CD8-positive, alpha-beta memory T cell (primary cell): Measurements from ENCODE around the gene ABHD2. TPM values are rescaled to one million over a fixed set of nuclear protein-coding genes. Genes with fewer than 3 reads are reported as not detected.

Source experiments
- CTCF ChIA-PET: fragments of 350-600 bp; sonication (Branson Sonifier 250); formaldehyde crosslinking; loops from one replicate; lab custom pipeline; 2021; ENCODE audit warnings: antibody characterized with exemption; lab: Charles Lee
- POLR2A ChIA-PET: fragments of 350-600 bp; sonication (Branson Sonifier 250); formaldehyde crosslinking; loops from one replicate; lab custom pipeline; 2021; ENCODE audit warnings: antibody characterized with exemption; lab: Charles Lee
- DNase-seq, 5 donors: peaks; one replicate each; pipeline versions ENCODE4 v3.0.0 to v3.0.0-alpha.2; 2020 to 2022; ENCODE audit warnings: mixed read lengths in 1 of 5
- H3K27ac ChIP-seq: one replicate; pipeline ENCODE4 v1.7.0; 2013; ENCODE audit warnings: low read depth, mild to moderate bottlenecking, low read length, moderate library complexity
- H3K27me3 ChIP-seq: 2 replicates; pipeline ENCODE4 v1.7.0; 2013; ENCODE audit warnings: low read length, mild to moderate bottlenecking; ENCODE audit not compliant: insufficient read depth, poor library complexity, severe bottlenecking
- H3K36me3 ChIP-seq: 2 replicates; pipeline ENCODE4 v1.7.0; 2013; ENCODE audit warnings: mild to moderate bottlenecking, low read length, moderate library complexity; ENCODE audit not compliant: insufficient read depth
- H3K4me1 ChIP-seq: 2 replicates; pipeline ENCODE4 v1.7.0; 2013; ENCODE audit warnings: mild to moderate bottlenecking, low read length, moderate library complexity; ENCODE audit not compliant: insufficient read depth
- H3K4me3 ChIP-seq: 2 replicates; pipeline ENCODE4 v1.7.0; 2013; ENCODE audit warnings: mild to moderate bottlenecking, low read length
- H3K9me3 ChIP-seq: 2 replicates; pipeline ENCODE4 v1.7.0; 2013; ENCODE audit warnings: mild to moderate bottlenecking, low read length
- H3K27ac Mint-ChIP-seq, 8 donors: one replicate each; pipeline ENCODE4 v1.8.0; 2020 to 2021; ENCODE audit warnings: mixed read lengths in 8 of 8, mild to moderate bottlenecking in 6 of 8, inconsistent platforms in 3 of 8, moderate library complexity in 3 of 8
- H3K27me3 Mint-ChIP-seq, 2 donors: one replicate each; pipeline ENCODE4 v1.8.0; 2020 to 2021; ENCODE audit warnings: mixed read lengths in 2 of 2, mild to moderate bottlenecking in 1 of 2, moderate library complexity in 1 of 2
- H3K36me3 Mint-ChIP-seq, 3 donors: one replicate each; pipeline ENCODE4 v1.8.0; 2020 to 2021; ENCODE audit warnings: mixed read lengths in 3 of 3, inconsistent platforms in 1 of 3, mild to moderate bottlenecking in 1 of 3
- H3K4me1 Mint-ChIP-seq, 3 donors: one replicate each; pipeline ENCODE4 v1.8.0; 2020 to 2021; ENCODE audit warnings: mixed read lengths in 3 of 3, inconsistent platforms in 1 of 3, mild to moderate bottlenecking in 1 of 3
- H3K4me3 Mint-ChIP-seq, 7 donors: one replicate each; pipeline ENCODE4 v1.8.0; 2020 to 2021; ENCODE audit warnings: mixed read lengths in 7 of 7, mild to moderate bottlenecking in 6 of 7, moderate library complexity in 4 of 7, inconsistent platforms in 2 of 7
- H3K9me3 Mint-ChIP-seq, 5 donors: one replicate each; pipeline ENCODE4 v1.8.0; 2020 to 2022; ENCODE audit warnings: mixed read lengths in 5 of 5, mild to moderate bottlenecking in 3 of 5, moderate library complexity in 2 of 5, inconsistent platforms in 1 of 5
- polyA plus RNA-seq: library from polyadenylated mRNA; unstranded; fragments of 300-500 nt; fragmentation: Illumina TruSeq; gene quantifications from one replicate; pipeline ENCODE4 v1.2.3, GENCODE V29; 2021
- total RNA-seq, 2 experiments: library from RNA; stranded (reverse); gene quantifications; one replicate each; pipeline ENCODE4 v1.2.3, GENCODE V29; 2021

Gene ABHD2
- total and polyA plus RNA-seq, 3 experiments from 2014 or later, result 22.9 to 79.8 (median 68.7) TPM

- Mint-ChIP-seq H3K4me1 (peaks cover 0 to 3% (median 0%) of the 10 kb centered on the region in 3 donors), H3K27me3 (no peaks in the 10 kb centered on the region), H3K27ac (peak overlapping the region in 1 of 8 donors; percentile 12), H3K9me3 (no peaks in the 10 kb centered on the region), H3K4me3 (no peak overlapping the region), H3K36me3 (peaks cover 10 to 77% (median 27%) of the 10 kb centered on the region in 3 donors)
- Histone ChIP-seq H3K9me3 (no peaks in the 10 kb centered on the region), H3K27me3 (no peaks in the 10 kb centered on the region), H3K4me1 (no peaks in the 10 kb centered on the region), H3K4me3 (no peak overlapping the region), H3K27ac (no peak overlapping the region), H3K36me3 (peaks cover 21% of the 10 kb centered on the region)
- no peak for DNase-seq
- POLR2A ChIA-PET, result no interaction called here
- CTCF ChIA-PET, result interaction anchor here (1.5 kb wide), 1 partner anchor 15 kb away, joined by 3 read pairs; no protein-coding TSS in a partner anchor
These were observed 68.8 kb downstream of the ABHD2 start for GRCh38 chr15:89157061-89157460.

- Mint-ChIP-seq H3K27ac (peak overlapping the region in 1 of 8 donors; percentile 3), H3K4me3 (no peak overlapping the region), H3K27me3 (no peaks in the 10 kb centered on the region), H3K9me3 (no peaks in the 10 kb centered on the region), H3K36me3 (peaks cover 12 to 78% (median 27%) of the 10 kb centered on the region in 3 donors), H3K4me1 (peaks cover 0 to 3% (median 0%) of the 10 kb centered on the region in 3 donors)
- H3K4me1 ChIP-seq, result no peaks in the 10 kb centered on the region
- H3K27me3 ChIP-seq, result no peaks in the 10 kb centered on the region
- POLR2A ChIA-PET, result no interaction called here
- H3K36me3 ChIP-seq, result peaks cover 12% of the 10 kb centered on the region
- CTCF ChIA-PET, result interaction anchor here (1.5 to 1.6 kb wide), 2 partner anchors 14 to 20 kb away, joined by 3 to 5 read pairs; no protein-coding TSS in a partner anchor
- no peak overlapping the region for H3K4me3 ChIP-seq
- H3K27ac ChIP-seq, result no peak overlapping the region
- DNase-seq, result no peak
- H3K9me3 ChIP-seq, result no peaks in the 10 kb centered on the region
These were observed 69.8 kb downstream of the ABHD2 start for GRCh38 chr15:89157918-89158564.

- no peaks in the 10 kb centered on the region for H3K27me3 ChIP-seq
- no peak overlapping the region for H3K4me3 ChIP-seq
- CTCF ChIA-PET, result no interaction called here
- Mint-ChIP-seq H3K9me3 (no peaks in the 10 kb centered on the region), H3K4me1 (peaks cover 3 to 6% (median 4%) of the 10 kb centered on the region in 3 donors), H3K4me3 (no peak overlapping the region), H3K36me3 (peaks cover 5 to 69% (median 12%) of the 10 kb centered on the region in 3 donors), H3K27me3 (no peaks in the 10 kb centered on the region), H3K27ac (peak overlapping the region in 1 of 8 donors; percentile 72)
- POLR2A ChIA-PET, result no interaction called here
- no peaks in the 10 kb centered on the region for H3K9me3 ChIP-seq
- H3K4me1 ChIP-seq, result no peaks in the 10 kb centered on the region
- no peak overlapping the region for H3K27ac ChIP-seq
- H3K36me3 ChIP-seq, result peaks cover 6% of the 10 kb centered on the region
- no peak for DNase-seq
These were observed 73.4 kb downstream of the ABHD2 start for GRCh38 chr15:89161666-89162065.

- Histone ChIP-seq H3K36me3 (no peaks in the 10 kb centered on the region), H3K4me1 (no peaks in the 10 kb centered on the region), H3K4me3 (no peak overlapping the region), H3K9me3 (no peaks in the 10 kb centered on the region), H3K27me3 (no peaks in the 10 kb centered on the region), H3K27ac (no peak overlapping the region)
- Mint-ChIP-seq H3K4me1 (peaks cover 7 to 13% (median 11%) of the 10 kb centered on the region in 3 donors), H3K36me3 (peaks cover 3 to 54% (median 5%) of the 10 kb centered on the region in 3 donors), H3K27ac (peak overlapping the region in 1 of 8 donors; percentile 69), H3K9me3 (no peaks in the 10 kb centered on the region), H3K4me3 (no peak overlapping the region), H3K27me3 (no peaks in the 10 kb centered on the region)
- CTCF ChIA-PET, result no interaction called here
- no peak for DNase-seq
- POLR2A ChIA-PET, result no interaction called here
These were observed 75.2 kb downstream of the ABHD2 start for GRCh38 chr15:89163271-89164055.

- DNase-seq, result no peak
- Histone ChIP-seq H3K27me3 (no peaks in the 10 kb centered on the region), H3K36me3 (no peaks in the 10 kb centered on the region), H3K9me3 (no peaks in the 10 kb centered on the region), H3K4me3 (no peak overlapping the region), H3K27ac (no peak overlapping the region), H3K4me1 (no peaks in the 10 kb centered on the region)
- peak overlapping the region in 2 of 8 donors; percentile 22 to 88 for H3K27ac Mint-ChIP-seq
- POLR2A ChIA-PET, result no interaction called here
- H3K9me3 Mint-ChIP-seq, result no peaks in the 10 kb centered on the region
- CTCF ChIA-PET, result interaction anchor here (1.0 to 1.4 kb wide), 3 partner anchors 9 to 13 kb away, joined by 3 read pairs; no protein-coding TSS in a partner anchor
- peaks cover 3 to 47% (median 5%) of the 10 kb centered on the region in 3 donors for H3K36me3 Mint-ChIP-seq
- no peak overlapping the region for H3K4me3 Mint-ChIP-seq
- peaks cover 9 to 13% (median 11%) of the 10 kb centered on the region in 3 donors for H3K4me1 Mint-ChIP-seq
- H3K27me3 Mint-ChIP-seq, result no peaks in the 10 kb centered on the region
These were observed 76.5 kb downstream of the ABHD2 start for GRCh38 chr15:89164712-89165211.

- peaks cover 9 to 13% (median 11%) of the 10 kb centered on the region in 3 donors for H3K4me1 Mint-ChIP-seq
- no peaks in the 10 kb centered on the region for H3K36me3 ChIP-seq
These were observed 77.4 kb downstream of the ABHD2 start for GRCh38 chr15:89165677-89166076.

GRCh38 chr15:89167267-89168176 is 79.3 kb downstream of the ABHD2 start:
- Mint-ChIP-seq H3K36me3 (peaks cover 1 to 34% (median 2%) of the 10 kb centered on the region in 3 donors), H3K27me3 (no peaks in the 10 kb centered on the region), H3K27ac (peak overlapping the region in 7 of 8 donors; percentile 5 to 79 (median 58)), H3K4me1 (peaks cover 7 to 13% (median 11%) of the 10 kb centered on the region in 3 donors), H3K9me3 (no peaks in the 10 kb centered on the region), H3K4me3 (peak overlapping the region in 2 of 7 donors; percentile 11 to 23)
- CTCF ChIA-PET, result interaction anchor here (1.0 to 2.8 kb wide), 7 partner anchors 10 to 252 kb away, joined by 3 to 21 read pairs (median 3); no protein-coding TSS in a partner anchor
- Histone ChIP-seq H3K36me3 (no peaks in the 10 kb centered on the region), H3K4me1 (no peaks in the 10 kb centered on the region), H3K9me3 (no peaks in the 10 kb centered on the region), H3K27me3 (no peaks in the 10 kb centered on the region), H3K27ac (no peak overlapping the region), H3K4me3 (no peak overlapping the region)
- POLR2A ChIA-PET, result no interaction called here
- DNase-seq, result no peak

More at GRCh38 chr15:89165677-89166076, 77.4 kb downstream of the ABHD2 start:
- Histone ChIP-seq H3K27ac (no peak overlapping the region), H3K4me3 (no peak overlapping the region), H3K27me3 (no peaks in the 10 kb centered on the region), H3K4me1 (no peaks in the 10 kb centered on the region), H3K9me3 (no peaks in the 10 kb centered on the region)
- Mint-ChIP-seq H3K27me3 (no peaks in the 10 kb centered on the region), H3K36me3 (peaks cover 4 to 44% (median 5%) of the 10 kb centered on the region in 3 donors), H3K4me3 (no peak overlapping the region), H3K9me3 (no peaks in the 10 kb centered on the region), H3K27ac (no peak overlapping the region)
- no peak for DNase-seq
- ChIA-PET POLR2A (no interaction called here), CTCF (interaction anchor here (1.4 kb wide), 1 partner anchor 12 kb away, joined by 3 read pairs; no protein-coding TSS in a partner anchor)
